C4-2B (cell line): ENCODE data around the gene TPD52L1.

Source experiments
- CTCF ChIP-seq: fragments of 450-650 bp; conservative IDR thresholded peaks from 2 replicates; pipeline ENCODE4 v1.5.1; 2017; ENCODE audit warnings: mild to moderate bottlenecking
- ZFX ChIP-seq: fragments of 450-650 bp; IDR thresholded peaks from 2 replicates; pipeline ENCODE4 v1.6.1; 2017

- TF ChIP-seq CTCF (no peak), ZFX (no peak)
Observed at GRCh38 chr6:125257351-125257750, 103.8 kb downstream of the TPD52L1 start.
